ENCODE data around the gene CLCN3.
"Not testable (repeated sequence)": the region's sequence is repeated elsewhere in the genome, so short reads cannot be mapped to it uniquely, and the experiment has no call there.

CLCN3 gene

GRCh38 chr4:169657470-169658107 lies 37.2 kb downstream of the CLCN3 start:
- no peak for DNase-seq (ENCODE audit: low spot score)

GRCh38 chr4:169658196-169658595 lies 37.8 kb downstream of the CLCN3 start:
- no peak for DNase-seq (ENCODE audit: low spot score)

DNA sequence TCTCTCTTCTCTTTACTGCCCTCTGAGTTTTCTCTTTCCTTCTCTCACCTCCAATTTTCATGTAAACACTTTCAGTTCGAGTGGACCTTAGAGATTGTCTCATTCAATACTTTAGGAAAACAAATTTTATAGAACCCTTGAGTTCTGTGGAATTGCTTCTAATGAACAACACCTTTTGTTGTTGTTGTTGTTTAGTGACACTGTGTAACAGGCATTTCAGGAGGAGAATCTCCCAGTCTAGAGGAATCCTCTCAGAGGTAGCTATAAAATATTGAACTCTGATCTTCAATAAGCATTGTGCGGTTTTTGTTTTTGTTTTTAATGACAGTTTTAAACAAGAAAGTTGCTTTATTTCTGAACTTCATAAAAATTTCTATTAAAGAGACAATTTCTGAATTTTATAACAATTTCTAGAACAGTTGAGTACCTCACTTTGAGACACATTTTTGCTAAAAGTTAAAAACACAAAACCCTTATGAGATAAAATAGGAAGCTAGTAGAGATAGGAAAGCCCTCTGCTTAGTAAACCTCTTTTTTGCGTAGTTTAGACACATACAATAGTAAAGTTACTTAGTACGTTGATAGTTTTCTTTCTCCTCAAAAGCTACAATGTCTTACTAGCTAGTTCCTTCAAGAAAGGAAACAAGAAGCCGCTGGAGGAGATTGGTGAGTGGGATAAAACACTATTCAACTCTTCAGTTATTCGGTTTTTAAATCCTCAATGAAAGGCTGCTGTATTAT lies 38.8 kb downstream of the CLCN3 start:
- DNase-seq (ENCODE audit: low spot score): no peak

DNA sequence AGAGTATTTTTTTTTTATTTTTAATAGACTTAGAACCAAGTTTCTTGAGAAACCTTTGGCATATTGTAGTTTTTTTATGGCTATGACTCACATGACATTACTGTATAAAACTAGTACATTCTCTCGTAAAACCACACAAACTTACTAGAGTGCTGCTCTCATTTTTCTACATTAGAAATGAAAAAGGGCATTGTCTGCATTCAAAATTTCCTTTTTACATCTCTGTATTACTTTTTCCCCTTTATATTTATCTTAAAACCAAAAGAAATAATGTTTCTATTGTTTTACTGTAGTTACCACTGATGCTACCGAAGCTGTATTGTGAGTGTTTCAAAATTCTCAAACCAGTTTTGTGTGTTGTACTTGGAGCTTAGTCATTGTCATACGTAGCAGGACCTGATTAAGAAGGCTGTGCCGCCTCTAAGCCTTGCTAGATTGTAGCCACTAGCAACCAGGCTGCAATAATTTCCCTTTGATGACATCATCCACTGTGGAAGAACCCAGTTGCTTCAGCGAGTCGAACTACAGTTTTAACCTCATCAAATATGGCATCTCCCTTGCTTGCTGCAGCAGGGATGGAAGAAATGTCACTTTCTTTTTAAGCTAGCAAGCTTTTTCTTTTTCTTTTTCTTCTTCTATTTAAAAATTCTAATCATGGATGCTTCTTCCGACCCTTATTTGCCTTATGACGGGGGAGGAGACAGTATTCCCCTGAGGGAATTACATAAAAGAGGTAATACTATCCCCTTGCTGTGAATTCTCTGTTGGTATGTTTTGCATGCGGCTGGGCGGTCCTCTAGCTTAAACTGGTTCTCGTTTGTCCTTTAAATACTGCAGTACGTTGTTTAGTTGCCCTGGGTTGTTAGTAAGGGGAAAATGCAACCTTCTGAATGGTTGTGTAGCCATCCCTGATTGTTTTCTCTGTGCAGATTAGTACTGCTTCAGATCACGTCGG lies 39.6 kb downstream of the CLCN3 start:
- DNase-seq (ENCODE audit: low spot score): peak; percentile 68

GRCh38 chr4:169660929-169661328 lies 40.6 kb downstream of the CLCN3 start:
- no peak for DNase-seq (ENCODE audit: low spot score)

GRCh38 chr4:169661761-169662160 lies 41.4 kb downstream of the CLCN3 start:
- DNase-seq (ENCODE audit: low spot score): no peak

- DNase-seq (ENCODE audit: low spot score): no peak
Observed at GRCh38 chr4:169662206-169662605, 41.8 kb downstream of the CLCN3 start.

DNA sequence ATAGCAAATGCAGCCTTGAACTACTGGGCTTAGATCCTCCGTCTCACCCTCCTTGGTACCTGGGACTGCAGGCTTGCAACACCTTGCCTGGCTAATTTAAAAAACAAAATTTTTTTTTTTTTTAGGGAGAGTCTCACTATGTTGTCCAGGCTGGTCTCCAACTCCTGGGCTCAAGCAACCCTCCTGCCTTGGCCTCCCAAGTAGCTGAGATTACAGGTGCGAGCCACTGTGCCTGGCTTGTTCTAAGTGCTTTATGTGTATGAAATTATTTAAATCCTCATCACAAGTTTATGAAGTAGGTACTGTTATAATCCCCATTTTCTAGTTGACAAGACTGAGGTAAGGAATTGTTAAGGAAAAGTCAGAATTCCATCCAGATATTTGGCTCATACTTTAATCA lies 43.0 kb downstream of the CLCN3 start:
- DNase-seq (ENCODE audit: low spot score): no peak

DNA sequence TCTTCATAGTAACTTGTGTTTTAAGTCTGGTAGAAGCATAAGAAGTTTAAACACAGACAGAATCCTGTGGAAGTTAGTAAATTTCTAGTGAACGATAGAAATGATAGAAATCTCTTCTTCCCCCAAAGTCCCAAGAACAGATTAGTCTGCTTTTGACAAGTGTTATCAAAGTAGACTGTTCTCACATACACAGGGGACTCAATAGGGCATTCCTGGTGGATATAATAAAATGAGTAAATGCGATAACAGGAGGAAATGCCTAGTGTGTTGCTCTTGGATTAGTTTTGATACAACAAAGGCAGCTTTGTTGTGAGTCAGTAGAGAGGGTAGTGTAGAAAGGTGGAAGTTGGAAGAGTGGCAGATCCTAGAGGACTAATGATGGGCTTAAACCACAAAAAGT lies 43.5 kb downstream of the CLCN3 start:
- no peak for DNase-seq (ENCODE audit: low spot score)

GRCh38 chr4:169664615-169665014 lies 44.2 kb downstream of the CLCN3 start:
- no peak for DNase-seq (ENCODE audit: low spot score)

GRCh38 chr4:169665046-169665737 lies 44.8 kb downstream of the CLCN3 start:
- no peak for DNase-seq (ENCODE audit: low spot score)

DNA sequence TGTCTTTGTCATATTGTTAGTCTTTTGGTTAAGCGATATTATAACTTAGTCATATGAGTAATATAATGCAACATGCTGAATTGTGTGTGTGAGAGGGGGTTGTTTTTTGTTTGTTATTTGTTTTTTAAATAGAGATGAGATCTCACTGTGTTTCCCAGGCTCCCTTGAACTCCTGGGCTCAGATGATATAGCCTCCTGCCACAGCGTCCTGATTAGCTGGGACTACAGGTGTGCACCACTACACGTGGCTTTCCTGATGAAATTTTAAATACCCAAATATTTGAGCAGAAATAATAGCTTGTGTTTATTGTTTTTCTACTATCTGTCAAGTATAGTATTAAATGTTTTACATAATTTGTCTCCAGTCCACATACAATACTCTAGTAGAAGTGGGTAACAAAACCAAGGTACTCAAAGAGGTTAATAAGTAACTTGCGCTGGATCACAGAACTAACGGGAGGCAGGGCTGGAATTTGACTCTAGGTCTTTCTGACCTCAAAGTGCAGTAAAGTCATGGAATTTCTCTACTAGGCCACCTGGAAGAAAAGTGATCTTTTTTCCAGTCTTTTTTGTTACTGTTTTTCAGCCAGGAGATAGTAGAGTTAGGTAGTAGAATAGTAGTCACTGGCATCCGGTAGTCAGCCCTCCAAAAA lies 47.8 kb downstream of the CLCN3 start:
- DNase-seq (ENCODE audit: low spot score): no peak

DNA sequence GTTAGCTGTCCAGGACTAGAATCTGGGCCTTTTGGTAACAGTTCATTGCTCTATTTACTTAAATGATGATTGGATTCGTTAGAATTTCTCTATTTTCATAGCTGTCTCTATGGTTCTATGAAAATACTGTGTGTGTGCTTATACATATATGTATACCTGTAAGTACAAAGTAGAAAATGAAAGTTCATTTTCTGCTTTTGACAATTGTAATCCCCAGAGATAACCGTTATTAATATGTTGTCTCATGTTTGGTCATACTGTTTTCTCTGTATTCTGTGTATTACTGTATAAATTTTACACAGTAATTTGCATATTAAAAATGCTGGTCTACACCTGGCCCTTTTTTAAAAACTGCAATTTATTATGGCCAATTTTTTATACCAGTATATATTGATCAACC lies 55.4 kb downstream of the CLCN3 start:
- DNase-seq (ENCODE audit: low spot score): no peak

GRCh38 chr4:169677150-169677748 lies 56.9 kb downstream of the CLCN3 start:
- DNase-seq (ENCODE audit: low spot score): no peak

DNA sequence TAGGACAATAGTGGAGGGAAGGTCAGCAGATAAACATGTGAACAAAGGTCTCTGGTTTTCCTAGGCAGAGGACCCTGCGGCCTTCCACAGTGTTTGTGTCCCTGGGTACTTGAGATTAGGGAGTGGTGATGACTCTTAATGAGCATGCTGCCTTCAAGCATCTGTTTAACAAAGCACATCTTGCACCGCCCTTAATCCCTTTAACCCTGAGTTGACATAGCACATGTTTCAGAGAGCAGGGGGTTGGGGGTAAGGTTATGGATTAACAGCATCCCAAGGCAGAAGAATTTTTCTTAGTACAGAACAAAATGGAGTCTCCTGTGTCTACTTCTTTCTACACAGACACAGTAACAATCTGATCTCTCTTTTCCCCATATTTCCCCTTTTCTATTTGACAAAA lies 58.1 kb downstream of the CLCN3 start:
- DNase-seq (ENCODE audit: low spot score): not testable (repeated sequence)

DNA sequence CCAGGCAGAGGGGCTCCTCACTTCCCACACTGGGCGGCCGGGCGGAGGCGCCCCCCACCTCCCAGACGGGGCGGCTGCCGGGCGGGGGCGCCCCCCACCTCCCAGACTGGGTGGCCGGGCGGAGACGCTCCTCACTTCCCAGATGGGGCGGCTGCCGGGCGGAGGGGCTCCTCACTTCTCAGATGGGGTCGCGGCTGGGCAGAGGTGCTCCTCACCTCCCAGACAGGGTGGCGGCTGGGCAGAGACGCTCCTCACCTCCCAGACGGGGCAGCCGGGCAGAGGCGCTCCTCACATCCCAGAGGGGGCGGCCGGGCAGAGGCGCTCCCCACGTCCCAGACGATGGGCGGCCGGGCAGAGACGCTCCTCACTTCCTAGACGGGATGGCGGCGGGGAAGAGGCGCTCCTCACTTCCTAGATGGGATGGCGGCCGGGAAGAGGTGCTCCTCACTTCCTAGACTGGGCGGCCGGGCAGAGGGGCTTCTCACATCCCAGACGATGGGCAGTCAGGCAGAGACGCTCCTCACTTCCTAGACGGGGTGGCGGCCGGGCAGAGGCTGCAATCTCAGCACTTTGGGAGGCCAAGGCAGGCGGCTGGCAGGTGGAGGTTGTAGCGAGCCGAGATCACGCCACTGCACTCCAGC lies 58.7 kb downstream of the CLCN3 start:
- not testable (repeated sequence) for DNase-seq (ENCODE audit: low spot score)

DNA sequence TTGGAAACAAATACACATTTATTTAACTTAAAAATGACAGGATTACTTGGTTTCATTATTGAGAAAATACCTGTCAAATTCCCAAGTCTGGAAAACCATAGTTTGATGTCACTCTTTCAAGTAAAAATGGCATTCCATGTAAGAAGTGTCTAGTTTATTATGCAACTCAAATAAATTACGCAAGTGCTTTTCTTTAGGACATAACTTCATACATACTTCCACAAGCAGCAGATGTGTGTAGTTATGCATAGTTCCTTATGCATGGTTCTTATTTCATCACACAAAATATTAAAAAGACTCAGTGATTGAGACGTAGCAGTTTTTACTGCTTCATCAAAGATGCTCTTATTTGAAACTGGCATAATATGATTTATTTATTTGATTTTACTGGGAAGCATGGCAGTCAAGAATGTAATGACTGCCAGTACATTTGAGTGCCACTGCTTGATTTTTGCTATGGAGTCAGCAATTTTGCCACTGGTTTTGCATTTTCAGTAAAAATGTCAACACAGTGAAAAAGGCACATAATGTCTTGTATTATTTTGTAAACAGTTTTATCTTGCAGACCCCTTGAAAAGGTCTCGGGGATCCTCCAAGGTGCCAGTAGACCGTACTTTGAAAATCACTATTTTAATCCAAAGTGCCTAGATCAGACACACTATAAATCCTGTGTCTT lies 62.1 kb downstream of the CLCN3 start:
- DNase-seq (ENCODE audit: low spot score): no peak

DNA sequence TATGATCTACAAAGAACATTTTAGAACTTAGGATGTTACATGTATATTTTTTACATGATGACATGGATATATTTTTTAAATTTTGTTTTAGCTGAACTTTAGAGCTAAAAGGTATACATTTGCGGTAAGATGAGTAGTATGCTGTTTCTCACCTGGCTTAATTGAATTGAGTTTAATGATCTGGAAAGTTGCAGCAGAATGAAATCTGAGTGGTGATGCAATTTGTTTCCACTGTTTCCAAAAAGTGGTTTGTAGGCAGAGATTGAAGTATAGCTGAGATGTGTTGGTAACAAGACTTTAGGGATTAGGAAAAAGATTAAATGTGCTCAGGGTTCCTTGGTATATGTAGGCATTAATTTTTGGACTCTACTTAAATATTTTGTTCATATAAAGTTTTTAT lies 69.3 kb downstream of the CLCN3 start:
- DNase-seq (ENCODE audit: low spot score): no peak

DNA sequence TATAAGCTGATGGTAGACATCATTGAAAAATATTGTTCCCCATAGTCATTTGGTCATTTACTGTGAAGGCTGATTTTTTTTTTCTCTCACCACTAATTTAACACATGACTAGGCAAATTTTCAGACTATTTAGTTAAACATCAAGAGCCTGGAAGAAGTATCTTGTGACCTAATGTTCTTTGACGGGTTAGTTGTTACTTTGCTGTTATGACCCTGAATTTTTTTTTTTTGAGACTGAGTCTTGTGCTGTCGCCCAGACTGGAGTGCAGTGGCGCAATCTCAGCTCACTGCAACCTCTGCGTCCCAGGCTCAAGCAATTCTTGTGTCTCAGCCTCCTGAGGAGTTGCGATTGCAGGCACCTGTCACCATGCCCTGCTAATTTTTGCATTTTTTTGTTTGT lies 70.4 kb downstream of the CLCN3 start:
- DNase-seq (ENCODE audit: low spot score): no peak

- DNase-seq (ENCODE audit: low spot score): no peak
Observed at GRCh38 chr4:169698331-169698730, 78.0 kb downstream of the CLCN3 start.

Measured in left forelimb (tissue), 1 donor.